Vagina (tissue), 2 donors: Measurements from ENCODE around the gene HSPBP1. TPM values are rescaled to one million over a fixed set of nuclear protein-coding genes. Genes with fewer than 3 reads are reported as not detected.

Experiments
- DNase-seq, 2 donors: peaks; one replicate each; pipeline ENCODE4 v3.0.0-alpha.2; 2017; ENCODE audit errors: extremely low spot score in 2 of 2
- H3K27ac ChIP-seq: fragments of 200-600 bp; sonication (generic); one replicate; pipeline ENCODE4 v1.5.1; 2019
- H3K27me3 ChIP-seq: fragments of 200-600 bp; sonication (generic); one replicate; pipeline ENCODE4 v1.5.1; 2019
- H3K36me3 ChIP-seq, 2 donors: fragments of 200-600 bp; sonication (generic); one replicate each; pipeline ENCODE4 v1.5.1; 2017 to 2019
- H3K4me1 ChIP-seq: fragments of 200-600 bp; sonication (generic); one replicate; pipeline ENCODE4 v1.5.1; 2019
- H3K4me3 ChIP-seq, 2 donors: fragments of 200-600 bp; sonication (generic); 1 replicate in 1 of 2; 2 replicates in 1 of 2; pipeline ENCODE4 v1.5.1; 2016 to 2019
- H3K9me3 ChIP-seq: fragments of 200-600 bp; sonication (generic); one replicate; pipeline ENCODE4 v1.5.1; 2019
- CTCF ChIP-seq, 3 experiments: fragments of 450-650 bp in 2 of 3; fragments of 200-600 bp in 1 of 3; sonication (generic) in 1 of 3; IDR thresholded peaks; one replicate each; pipeline ENCODE4 v1.5.1; 2017 to 2019; ENCODE audit warnings: antibody characterized with exemption in 3 of 3, mild to moderate bottlenecking in 2 of 3, moderate library complexity in 2 of 3
- POLR2A ChIP-seq, 2 donors: fragments of 450-650 bp; IDR thresholded peaks; one replicate each; pipeline ENCODE4 v1.6.1; 2017; ENCODE audit warnings: antibody characterized with exemption in 2 of 2, mild to moderate bottlenecking in 2 of 2, moderate library complexity in 2 of 2
- POLR2AphosphoS5 ChIP-seq, 2 donors: sonication (generic); formaldehyde crosslinking; IDR thresholded peaks; one replicate each; pipeline ENCODE4 v1.9.0; 2017; ENCODE audit warnings: antibody characterized with exemption in 2 of 2, mild to moderate bottlenecking in 2 of 2, low read depth in 1 of 2; ENCODE audit not compliant: insufficient read depth in 1 of 2
- intact Hi-C: fragments of 100-400 bp; cut with DNase I; formaldehyde crosslinking; loops from one replicate; pipeline ENCODE4 v1.15.1; 2023
- total RNA-seq: library from RNA; depleted of rRNA; stranded (reverse); fragments of >200 nt; gene quantifications from one replicate; pipeline ENCODE4 v1.2.3, GENCODE V29; 2016

HSPBP1 gene
- total RNA-seq, 1 donor from 2014 or later, result 29.5 TPM

- H3K36me3 ChIP-seq, result peaks cover 0 to 47% of the 10 kb centered on the region in 2 donors
Observed at GRCh38 chr19:55246462-55247451, 33.2 kb downstream of the HSPBP1 start.

GRCh38 chr19:55245236-55245904, 34.5 kb downstream of the HSPBP1 start:
- intact Hi-C loops, result no loop called here
- TF ChIP-seq CTCF (IDR thresholded peaks at IDR 0.05), result no peak
- TF ChIP-seq POLR2AphosphoS5 (IDR thresholded peaks at IDR 0.05; ENCODE audit: insufficient read depth in 1 of 2, low read depth in 1 of 2), result no peak
- TF ChIP-seq POLR2A (IDR thresholded peaks at IDR 0.05), result no peak
- H3K4me3 ChIP-seq, result no peak overlapping the region
- H3K4me1 ChIP-seq, result peaks cover 14% of the 10 kb centered on the region
- DNase-seq, result no peak
- H3K9me3 ChIP-seq, result no peaks in the 10 kb centered on the region
- H3K36me3 ChIP-seq, result peaks cover 0 to 59% of the 10 kb centered on the region in 2 donors
- H3K27me3 ChIP-seq, result no peaks in the 10 kb centered on the region
- no peak overlapping the region for H3K27ac ChIP-seq

More at GRCh38 chr19:55246462-55247451, 33.2 kb downstream of the HSPBP1 start:
- Histone ChIP-seq H3K4me1 (peaks cover 28% of the 10 kb centered on the region), H3K4me3 (no peak overlapping the region), H3K27ac (no peak overlapping the region), H3K9me3 (no peaks in the 10 kb centered on the region), H3K27me3 (no peaks in the 10 kb centered on the region)
- TF ChIP-seq CTCF (IDR thresholded peaks at IDR 0.05), result no peak
- intact Hi-C loops, result no loop called here
- DNase-seq, result no peak

- Histone ChIP-seq H3K27me3 (no peaks in the 10 kb centered on the region), H3K9me3 (no peaks in the 10 kb centered on the region), H3K4me3 (no peak overlapping the region), H3K36me3 (peaks cover 0 to 72% of the 10 kb centered on the region in 2 donors), H3K27ac (no peak overlapping the region), H3K4me1 (peaks cover 2% of the 10 kb centered on the region)
- no peak for DNase-seq
- TF ChIP-seq POLR2AphosphoS5 (IDR thresholded peaks at IDR 0.05; ENCODE audit: insufficient read depth in 1 of 2, low read depth in 1 of 2) (no peak), CTCF (IDR thresholded peaks at IDR 0.05) (no peak)
- intact Hi-C loops, result no loop called here
Observed at GRCh38 chr19:55244004-55244680, 35.8 kb downstream of the HSPBP1 start.

- no peaks in the 10 kb centered on the region for H3K27me3 ChIP-seq
- H3K4me3 ChIP-seq, result no peak overlapping the region
- no peak overlapping the region for H3K27ac ChIP-seq
- no peak for TF ChIP-seq POLR2AphosphoS5 (IDR thresholded peaks at IDR 0.05; ENCODE audit: insufficient read depth in 1 of 2, low read depth in 1 of 2)
- no peak for TF ChIP-seq CTCF (IDR thresholded peaks at IDR 0.05)
- TF ChIP-seq POLR2A (IDR thresholded peaks at IDR 0.05), result no peak
- H3K36me3 ChIP-seq, result peaks cover 0 to 88% of the 10 kb centered on the region in 2 donors
- H3K9me3 ChIP-seq, result no peaks in the 10 kb centered on the region
- DNase-seq, result no peak
- intact Hi-C loops, result no loop called here
- no peaks in the 10 kb centered on the region for H3K4me1 ChIP-seq
Observed at GRCh38 chr19:55242517-55242916, 37.4 kb downstream of the HSPBP1 start.
